NCI-H2196 (cell line): ENCODE measurements around the gene ACSL5.
"Not testable (repeated sequence)": the region's sequence is repeated elsewhere in the genome, so short reads cannot be mapped to it uniquely, and the experiment has no call there.

Experiments
- DNase-seq: peaks from one replicate; lab custom pipeline; 2025; ENCODE audit not compliant: unreplicated experiment; lab: John Stamatoyannopoulos, UW

The ACSL5 gene

GRCh38 chr10:112349521-112350085 lies 24.3 kb upstream of the ACSL5 start:
- no peak for DNase-seq

- DNase-seq, result no peak
Observed at GRCh38 chr10:112351146-112351545, 22.8 kb upstream of the ACSL5 start.

- no peak for DNase-seq
Observed at GRCh38 chr10:112352044-112352443, 21.9 kb upstream of the ACSL5 start.

GRCh38 chr10:112353046-112353445 lies 20.9 kb upstream of the ACSL5 start:
- no peak for DNase-seq

- no peak for DNase-seq
Observed at GRCh38 chr10:112356686-112357085, 17.2 kb upstream of the ACSL5 start.

- no peak for DNase-seq
Observed at GRCh38 chr10:112359606-112360307, 14.2 kb upstream of the ACSL5 start.

GRCh38 chr10:112360308-112361270 lies 13.3 kb upstream of the ACSL5 start:
- DNase-seq, result no peak

- DNase-seq, result peak; percentile 1
Observed at GRCh38 chr10:112361951-112362751, 11.8 kb upstream of the ACSL5 start.

- DNase-seq, result no peak
Observed at GRCh38 chr10:112362833-112363232, 11.1 kb upstream of the ACSL5 start.

GRCh38 chr10:112363696-112364688 lies 9.9 kb upstream of the ACSL5 start:
- no peak for DNase-seq

- no peak for DNase-seq
Observed at GRCh38 chr10:112365014-112365432, 8.9 kb upstream of the ACSL5 start.

- DNase-seq, result no peak
Observed at GRCh38 chr10:112365451-112365850, 8.5 kb upstream of the ACSL5 start.

- DNase-seq, result no peak
Observed at GRCh38 chr10:112366992-112367391, 6.9 kb upstream of the ACSL5 start.

GRCh38 chr10:112367516-112367915 lies 6.4 kb upstream of the ACSL5 start:
- no peak for DNase-seq

- DNase-seq, result no peak
Observed at GRCh38 chr10:112369495-112370423, 4.2 kb upstream of the ACSL5 start.

- no peak for DNase-seq
Observed at GRCh38 chr10:112370424-112370819, 3.5 kb upstream of the ACSL5 start.

GRCh38 chr10:112371326-112371725 lies 2.6 kb upstream of the ACSL5 start:
- DNase-seq, result not testable (repeated sequence)

- DNase-seq, result not testable (repeated sequence)
Observed at GRCh38 chr10:112372182-112372810, 1.6 kb upstream of the ACSL5 start.
